Neuron (in vitro differentiated cells): ENCODE measurements around the gene ACSS2.
"Not testable (repeated sequence)": the region's sequence is repeated elsewhere in the genome, so short reads cannot be mapped to it uniquely, and the experiment has no call there.

ENCODE experiments used
- H2AFZ ChIP-seq: one replicate; pipeline ENCODE4 v1.6.1; 2013; ENCODE audit warnings: low read depth, mild to moderate bottlenecking, inconsistent platforms, low read length, moderate library complexity
- H3K27me3 ChIP-seq: one replicate; pipeline ENCODE4 v1.6.1; 2013; ENCODE audit warnings: low read length; ENCODE audit not compliant: insufficient read depth
- H3K36me3 ChIP-seq: one replicate; pipeline ENCODE4 v1.6.1; 2013; ENCODE audit warnings: low read length; ENCODE audit not compliant: insufficient read depth
- H3K4me1 ChIP-seq: one replicate; pipeline ENCODE4 v1.6.1; 2013; ENCODE audit warnings: low read length; ENCODE audit not compliant: insufficient read depth
- H3K4me3 ChIP-seq: 2 replicates; pipeline ENCODE4 v1.5.1; 2013; ENCODE audit warnings: mild to moderate bottlenecking, low read length, moderate library complexity
- H3K9me3 ChIP-seq: one replicate; pipeline ENCODE4 v1.6.1; 2013; ENCODE audit warnings: low read length

Gene ACSS2

GRCh38 chr20:34881689-34882088, 5.3 kb downstream of the ACSS2 start:
- Histone ChIP-seq H3K4me3 (no peak overlapping the region), H3K27me3 (no peaks in the 10 kb centered on the region), H3K36me3 (peaks cover 20% of the 10 kb centered on the region), H3K9me3 (no peaks in the 10 kb centered on the region), H3K4me1 (no peaks in the 10 kb centered on the region), H2AFZ (no peak overlapping the region)

- Histone ChIP-seq H3K36me3 (peaks cover 21% of the 10 kb centered on the region), H3K9me3 (no peaks in the 10 kb centered on the region), H3K27me3 (no peaks in the 10 kb centered on the region), H3K4me1 (no peaks in the 10 kb centered on the region), H3K4me3 (no peak overlapping the region), H2AFZ (no peak overlapping the region)
Observed at GRCh38 chr20:34883087-34883688, 6.8 kb downstream of the ACSS2 start.

GRCh38 chr20:34883809-34884208, 7.4 kb downstream of the ACSS2 start:
- H3K4me1 ChIP-seq = no peaks in the 10 kb centered on the region
- H3K4me3 ChIP-seq = no peak overlapping the region
- H2AFZ ChIP-seq = no peak overlapping the region

GRCh38 chr20:34884260-34884659, 7.8 kb downstream of the ACSS2 start:
- peaks cover 21% of the 10 kb centered on the region for H3K36me3 ChIP-seq
- H3K27me3 ChIP-seq = no peaks in the 10 kb centered on the region
- no peak overlapping the region for H3K4me3 ChIP-seq
- no peaks in the 10 kb centered on the region for H3K4me1 ChIP-seq
- no peak overlapping the region for H2AFZ ChIP-seq
- H3K9me3 ChIP-seq = no peaks in the 10 kb centered on the region

More at GRCh38 chr20:34883809-34884208, 7.4 kb downstream of the ACSS2 start:
- Histone ChIP-seq H3K27me3 (no peaks in the 10 kb centered on the region), H3K9me3 (no peaks in the 10 kb centered on the region), H3K36me3 (peaks cover 21% of the 10 kb centered on the region)

- Histone ChIP-seq H3K4me1 (no peaks in the 10 kb centered on the region), H3K36me3 (peaks cover 21% of the 10 kb centered on the region), H2AFZ (no peak overlapping the region), H3K27me3 (no peaks in the 10 kb centered on the region), H3K9me3 (no peaks in the 10 kb centered on the region), H3K4me3 (no peak overlapping the region)
Observed at GRCh38 chr20:34886122-34886521, 9.7 kb downstream of the ACSS2 start.

GRCh38 chr20:34887023-34887422, 10.6 kb downstream of the ACSS2 start:
- no peaks in the 10 kb centered on the region for H3K4me1 ChIP-seq
- no peak overlapping the region for H3K4me3 ChIP-seq
- H3K9me3 ChIP-seq = no peaks in the 10 kb centered on the region
- H3K27me3 ChIP-seq = no peaks in the 10 kb centered on the region
- H3K36me3 ChIP-seq = peaks cover 21% of the 10 kb centered on the region
- H2AFZ ChIP-seq = no peak overlapping the region

GRCh38 chr20:34888468-34888867, 12.1 kb downstream of the ACSS2 start:
- H3K36me3 ChIP-seq = peaks cover 13% of the 10 kb centered on the region
- H2AFZ ChIP-seq = no peak overlapping the region
- H3K4me1 ChIP-seq = no peaks in the 10 kb centered on the region
- no peaks in the 10 kb centered on the region for H3K27me3 ChIP-seq
- H3K9me3 ChIP-seq = no peaks in the 10 kb centered on the region
- H3K4me3 ChIP-seq = no peak overlapping the region

GRCh38 chr20:34891166-34892062, 15.0 kb downstream of the ACSS2 start:
- H2AFZ ChIP-seq = no peak overlapping the region
- H3K27me3 ChIP-seq = no peaks in the 10 kb centered on the region
- peaks cover 2% of the 10 kb centered on the region for H3K36me3 ChIP-seq

GRCh38 chr20:34892671-34893070, 16.3 kb downstream of the ACSS2 start:
- no peaks in the 10 kb centered on the region for H3K4me1 ChIP-seq
- H2AFZ ChIP-seq = no peak overlapping the region
- no peak overlapping the region for H3K4me3 ChIP-seq
- H3K9me3 ChIP-seq = no peaks in the 10 kb centered on the region
- H3K36me3 ChIP-seq = no peaks in the 10 kb centered on the region
- no peaks in the 10 kb centered on the region for H3K27me3 ChIP-seq

More at GRCh38 chr20:34891166-34892062, 15.0 kb downstream of the ACSS2 start:
- H3K4me3 ChIP-seq = no peak overlapping the region
- H3K4me1 ChIP-seq = no peaks in the 10 kb centered on the region
- no peaks in the 10 kb centered on the region for H3K9me3 ChIP-seq

GRCh38 chr20:34894723-34895122, 18.3 kb downstream of the ACSS2 start:
- Histone ChIP-seq H2AFZ (no peak overlapping the region), H3K9me3 (no peaks in the 10 kb centered on the region), H3K36me3 (no peaks in the 10 kb centered on the region), H3K27me3 (no peaks in the 10 kb centered on the region), H3K4me3 (no peak overlapping the region), H3K4me1 (no peaks in the 10 kb centered on the region)

- Histone ChIP-seq H3K9me3 (peaks cover 2% of the 10 kb centered on the region), H3K4me3 (no peak overlapping the region), H3K4me1 (no peaks in the 10 kb centered on the region), H3K27me3 (no peaks in the 10 kb centered on the region), H3K36me3 (no peaks in the 10 kb centered on the region), H2AFZ (no peak overlapping the region)
Observed at GRCh38 chr20:34895465-34895864, 19.1 kb downstream of the ACSS2 start.

- Histone ChIP-seq H3K4me3 (no peak overlapping the region), H3K9me3 (peaks cover 2% of the 10 kb centered on the region), H2AFZ (no peak overlapping the region), H3K36me3 (no peaks in the 10 kb centered on the region), H3K27me3 (no peaks in the 10 kb centered on the region), H3K4me1 (no peaks in the 10 kb centered on the region)
Observed at GRCh38 chr20:34896086-34896621, 19.7 kb downstream of the ACSS2 start.

GRCh38 chr20:34898129-34898528, 21.7 kb downstream of the ACSS2 start:
- not testable (repeated sequence) for H3K36me3 ChIP-seq, H2AFZ ChIP-seq, H3K4me1 ChIP-seq, H3K4me3 ChIP-seq, H3K27me3 ChIP-seq, H3K9me3 ChIP-seq
